IPS-15b (cell line): ENCODE measurements around the gene NARF.
"Not testable (repeated sequence)": the region's sequence is repeated elsewhere in the genome, so short reads cannot be mapped to it uniquely, and the experiment has no call there.

ENCODE experiments used
- H3K27me3 ChIP-seq: one replicate; pipeline ENCODE4 v1.6.1; 2013; ENCODE audit warnings: low read length; ENCODE audit not compliant: control insufficient read depth, insufficient read depth
- H3K36me3 ChIP-seq: one replicate; pipeline ENCODE4 v1.6.1; 2013; ENCODE audit warnings: low read length; ENCODE audit not compliant: control insufficient read depth, insufficient read depth
- H3K4me1 ChIP-seq: one replicate; pipeline ENCODE4 v1.6.1; 2013; ENCODE audit warnings: mild to moderate bottlenecking, low read length; ENCODE audit not compliant: control insufficient read depth, insufficient read depth
- H3K4me3 ChIP-seq: one replicate; pipeline ENCODE4 v1.5.1; 2013; ENCODE audit warnings: low read depth, low read length
- H3K9ac ChIP-seq: one replicate; pipeline ENCODE4 v1.6.1; 2013; ENCODE audit warnings: low read depth, mild to moderate bottlenecking, low read length
- H3K9me3 ChIP-seq: one replicate; pipeline ENCODE4 v1.6.1; 2013; ENCODE audit warnings: mild to moderate bottlenecking, low read length; ENCODE audit not compliant: control insufficient read depth, insufficient read depth

The NARF gene

DNA sequence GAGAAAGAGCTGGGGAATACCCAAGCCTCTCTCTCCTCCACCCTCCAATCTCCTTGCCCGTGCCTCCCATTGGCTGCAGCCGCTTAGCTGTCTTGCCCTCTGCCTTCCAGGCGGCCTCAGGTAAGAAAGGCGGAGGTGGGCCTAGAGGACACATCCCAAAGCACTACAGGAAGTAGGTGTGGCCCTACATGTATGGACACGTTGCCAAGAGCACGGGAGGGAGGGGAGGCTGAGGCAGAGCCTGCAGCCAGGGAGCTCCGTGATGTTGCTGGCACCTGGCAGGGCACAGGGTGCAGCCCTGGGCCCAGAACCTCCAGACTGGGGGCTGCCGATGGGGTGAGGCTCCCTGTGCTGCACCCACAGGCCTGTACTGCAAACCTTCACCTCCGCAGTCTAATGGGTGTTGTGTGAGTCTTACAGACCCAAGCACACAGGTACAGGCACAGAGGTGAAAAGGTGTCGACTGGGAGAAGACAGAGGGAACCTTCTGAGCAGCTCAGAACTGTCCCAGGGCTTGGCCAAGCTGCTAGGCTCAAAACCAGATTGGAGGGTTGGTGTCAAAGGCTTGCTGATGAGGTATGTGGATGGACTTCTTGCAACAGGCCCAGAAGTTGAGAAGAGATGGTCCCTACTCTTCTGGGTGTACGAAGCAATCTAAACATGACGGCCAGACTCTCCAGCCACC, 37.4 kb downstream of the NARF start:
- Histone ChIP-seq H3K27me3 (peaks cover 18% of the 10 kb centered on the region), H3K36me3 (no peaks in the 10 kb centered on the region), H3K9ac (no peak overlapping the region), H3K4me3 (no peak overlapping the region), H3K4me1 (peaks cover 4% of the 10 kb centered on the region), H3K9me3 (no peaks in the 10 kb centered on the region)

- peaks cover 4% of the 10 kb centered on the region for H3K4me1 ChIP-seq
- H3K27me3 ChIP-seq: peaks cover 18% of the 10 kb centered on the region
- no peak overlapping the region for H3K9ac ChIP-seq
- H3K9me3 ChIP-seq: no peaks in the 10 kb centered on the region
- H3K4me3 ChIP-seq: peak overlapping the region; percentile 60
- no peaks in the 10 kb centered on the region for H3K36me3 ChIP-seq
Measured at GRCh38 chr17:82496529-82497434, 38.2 kb downstream of the NARF start.

- Histone ChIP-seq H3K4me1 (peaks cover 4% of the 10 kb centered on the region), H3K36me3 (no peaks in the 10 kb centered on the region), H3K27me3 (peaks cover 18% of the 10 kb centered on the region), H3K9me3 (no peaks in the 10 kb centered on the region), H3K4me3 (peak overlapping the region; percentile 78), H3K9ac (peak overlapping the region; percentile 26)
Measured at GRCh38 chr17:82497483-82498405, 39.2 kb downstream of the NARF start.

GRCh38 chr17:82502207-82502606, 43.7 kb downstream of the NARF start:
- Histone ChIP-seq H3K36me3 (no peaks in the 10 kb centered on the region), H3K27me3 (peaks cover 9% of the 10 kb centered on the region), H3K9ac (no peak overlapping the region), H3K4me3 (no peak overlapping the region), H3K4me1 (no peaks in the 10 kb centered on the region), H3K9me3 (no peaks in the 10 kb centered on the region)

- Histone ChIP-seq H3K36me3 (no peaks in the 10 kb centered on the region), H3K9me3 (no peaks in the 10 kb centered on the region), H3K9ac (no peak overlapping the region), H3K27me3 (peaks cover 6% of the 10 kb centered on the region), H3K4me1 (no peaks in the 10 kb centered on the region), H3K4me3 (no peak overlapping the region)
Measured at GRCh38 chr17:82503094-82503727, 44.7 kb downstream of the NARF start.

DNA sequence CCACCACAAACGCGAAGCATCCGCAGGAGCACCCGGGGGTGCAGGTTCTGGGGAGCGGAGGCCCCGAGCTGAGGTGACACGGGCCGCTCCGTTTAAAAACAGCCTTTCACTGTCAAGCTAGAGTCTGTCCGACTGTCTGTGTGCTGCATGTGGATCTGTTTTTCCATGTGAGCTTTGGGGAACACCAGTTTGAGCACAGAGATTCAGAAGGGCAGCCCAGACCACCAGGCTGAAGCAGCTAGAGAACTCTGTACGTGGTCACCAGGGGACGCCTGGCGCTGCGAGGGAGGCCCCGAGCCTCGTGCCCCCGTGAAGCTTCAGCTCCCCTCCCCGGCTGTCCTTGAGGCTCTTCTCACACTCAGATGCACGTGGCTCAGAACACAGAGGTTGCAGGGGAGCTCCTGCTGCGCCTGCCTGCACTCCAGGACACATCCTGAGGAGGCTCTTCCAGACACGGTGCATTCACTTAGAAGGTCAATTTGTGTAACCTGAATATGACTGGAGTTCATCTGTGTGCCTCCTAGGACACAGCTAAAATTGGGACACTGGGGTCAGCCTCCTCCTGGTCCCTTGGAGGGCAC, 45.3 kb downstream of the NARF start:
- H3K4me3 ChIP-seq: no peak overlapping the region
- H3K36me3 ChIP-seq: no peaks in the 10 kb centered on the region
- H3K9me3 ChIP-seq: no peaks in the 10 kb centered on the region
- no peak overlapping the region for H3K9ac ChIP-seq
- peaks cover 4% of the 10 kb centered on the region for H3K27me3 ChIP-seq
- no peaks in the 10 kb centered on the region for H3K4me1 ChIP-seq

DNA sequence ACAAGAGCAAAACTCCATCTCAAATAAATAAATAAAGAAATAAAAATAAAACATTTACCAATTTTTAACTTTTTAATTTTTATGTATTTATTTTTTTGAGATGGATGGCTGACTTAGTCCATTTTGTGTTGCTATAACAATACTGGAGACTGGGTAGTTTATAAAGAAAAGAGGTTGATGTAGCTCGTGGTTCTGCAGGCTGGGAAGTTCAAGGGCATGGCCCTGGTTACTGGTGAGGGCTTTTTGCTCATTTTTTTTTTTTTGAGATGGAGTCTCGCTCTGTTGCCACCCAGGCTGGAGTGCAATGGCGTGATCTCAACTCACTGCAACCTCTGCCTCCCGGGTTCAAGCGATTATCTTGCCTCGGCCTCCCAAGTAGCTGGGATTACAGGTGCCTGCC, 46.8 kb downstream of the NARF start:
- Histone ChIP-seq H3K27me3 (no peaks in the 10 kb centered on the region), H3K9ac (no peak overlapping the region), H3K4me3 (no peak overlapping the region), H3K4me1 (no peaks in the 10 kb centered on the region), H3K36me3 (no peaks in the 10 kb centered on the region), H3K9me3 (no peaks in the 10 kb centered on the region)

- not testable (repeated sequence) for H3K9me3 ChIP-seq, H3K36me3 ChIP-seq, H3K9ac ChIP-seq, H3K4me3 ChIP-seq, H3K4me1 ChIP-seq, H3K27me3 ChIP-seq
Measured at GRCh38 chr17:82506402-82506801, 47.9 kb downstream of the NARF start.

GRCh38 chr17:82507631-82508175, 49.2 kb downstream of the NARF start:
- Histone ChIP-seq H3K4me1 (no peaks in the 10 kb centered on the region), H3K27me3 (no peaks in the 10 kb centered on the region), H3K4me3 (no peak overlapping the region), H3K36me3 (no peaks in the 10 kb centered on the region), H3K9me3 (no peaks in the 10 kb centered on the region), H3K9ac (no peak overlapping the region)

DNA sequence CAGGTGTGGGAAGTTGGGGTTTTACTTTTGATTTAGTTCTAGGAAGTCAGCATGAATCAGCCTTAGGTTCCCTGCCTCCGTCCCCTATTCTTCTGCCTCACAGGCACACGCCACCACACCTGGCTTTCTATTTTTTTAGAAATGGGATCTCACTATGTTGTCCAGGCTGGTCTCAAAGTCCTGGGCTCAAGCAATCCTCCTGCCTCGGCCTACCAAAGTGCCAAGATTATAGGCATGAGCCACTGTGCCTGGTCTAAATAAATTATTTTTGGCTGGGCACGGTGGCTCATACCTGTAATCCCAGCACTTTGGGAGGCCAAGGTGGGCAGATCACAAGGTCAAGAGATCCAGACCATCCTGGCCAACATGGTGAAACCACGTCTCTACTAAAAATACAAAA, 53.1 kb downstream of the NARF start:
- not testable (repeated sequence) for H3K27me3 ChIP-seq, H3K9ac ChIP-seq, H3K4me3 ChIP-seq, H3K9me3 ChIP-seq, H3K4me1 ChIP-seq, H3K36me3 ChIP-seq

- not testable (repeated sequence) for H3K36me3 ChIP-seq, H3K9me3 ChIP-seq, H3K27me3 ChIP-seq
Measured at GRCh38 chr17:82513864-82514263, 55.3 kb downstream of the NARF start.

More at GRCh38 chr17:82513864-82514263, 55.3 kb downstream of the NARF start:
- not testable (repeated sequence) for H3K4me3 ChIP-seq, H3K4me1 ChIP-seq, H3K9ac ChIP-seq
